Kidney epithelial cell (primary cell): Measurements from ENCODE around the gene KCNQ1. TPM values are rescaled to one million over a fixed set of nuclear protein-coding genes. Genes with fewer than 3 reads are reported as not detected.

Experiments
- DNase-seq: peaks from one replicate; pipeline ENCODE4 v3.0.0-alpha.2; 2010; ENCODE audit warnings: low read depth
- H3K27me3 ChIP-seq: 2 replicates; pipeline ENCODE4 v1.6.0; 2011; ENCODE audit warnings: low read length; ENCODE audit not compliant: control insufficient read depth, insufficient read depth
- H3K36me3 ChIP-seq: 2 replicates; pipeline ENCODE4 v1.5.1; 2011; ENCODE audit warnings: low read length; ENCODE audit not compliant: control insufficient read depth, insufficient read depth
- H3K4me3 ChIP-seq: 2 replicates; pipeline ENCODE4 v1.5.1; 2011; ENCODE audit warnings: low read depth, mild to moderate bottlenecking, control low read depth, low read length
- total RNA-seq: library from RNA; depleted of rRNA; stranded (reverse); fragments of >200 nt; gene quantifications from 2 replicates; pipeline ENCODE4 v1.2.3, GENCODE V29; 2015
- TF ChIP-seq, protein P1 (sequence below): IDR thresholded peaks from 2 replicates; pipeline ENCODE4 v1.5.1; 2011; ENCODE audit warnings: mild to moderate bottlenecking, moderate library complexity, low read length, control low read depth, inconsistent platforms; ENCODE audit not compliant: insufficient read depth, poor library complexity, severe bottlenecking

KCNQ1 gene
- total RNA-seq, 1 donor from 2014 or later: 2.3 TPM

DNA sequence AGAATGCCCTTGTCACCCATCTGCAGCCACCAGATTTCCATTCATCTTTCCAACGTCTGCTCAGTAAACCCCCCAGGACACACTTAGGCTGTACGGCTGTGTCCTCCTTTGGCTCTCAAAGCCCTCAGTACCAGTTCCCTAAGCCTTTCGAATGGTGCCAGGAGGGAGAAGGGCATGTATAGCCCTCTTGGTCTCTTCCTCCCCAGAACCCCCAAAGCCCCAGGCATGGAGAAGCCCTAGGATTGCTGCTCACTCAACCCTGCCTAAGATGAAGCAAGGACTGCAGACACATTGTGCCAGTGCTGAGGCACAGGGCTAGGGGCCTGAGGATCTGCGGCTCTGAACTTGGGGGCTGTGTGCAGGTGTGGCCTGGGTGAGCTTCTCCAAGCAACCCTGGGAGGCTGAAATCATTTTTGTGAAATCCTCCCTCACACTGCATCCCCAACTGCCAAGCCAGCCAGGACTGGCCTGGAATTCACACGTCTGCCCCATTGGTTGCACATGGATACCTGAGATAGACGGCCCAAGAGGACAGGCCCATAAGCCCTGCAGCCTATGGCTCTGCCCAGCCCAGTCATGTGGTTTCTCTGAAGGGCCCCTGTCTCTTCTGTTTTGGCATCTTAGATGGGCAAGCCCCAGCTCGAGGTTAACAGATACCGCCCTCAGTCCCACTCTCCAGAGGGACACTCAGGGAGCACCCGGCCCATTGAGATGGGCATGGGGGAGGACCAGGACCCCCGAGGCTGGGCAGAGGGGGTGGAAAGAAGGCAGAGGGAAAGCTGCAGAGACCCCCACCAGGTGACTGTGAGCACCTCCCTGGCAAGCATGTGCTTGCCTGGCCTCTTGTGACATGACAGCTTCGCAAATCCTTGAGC is 221.0 kb downstream of the KCNQ1 start:
- Histone ChIP-seq H3K4me3 (no peak overlapping the region), H3K36me3 (no peaks in the 10 kb centered on the region), H3K27me3 (no peaks in the 10 kb centered on the region)
- DNase-seq: no peak
- TF ChIP-seq, protein P1, sequence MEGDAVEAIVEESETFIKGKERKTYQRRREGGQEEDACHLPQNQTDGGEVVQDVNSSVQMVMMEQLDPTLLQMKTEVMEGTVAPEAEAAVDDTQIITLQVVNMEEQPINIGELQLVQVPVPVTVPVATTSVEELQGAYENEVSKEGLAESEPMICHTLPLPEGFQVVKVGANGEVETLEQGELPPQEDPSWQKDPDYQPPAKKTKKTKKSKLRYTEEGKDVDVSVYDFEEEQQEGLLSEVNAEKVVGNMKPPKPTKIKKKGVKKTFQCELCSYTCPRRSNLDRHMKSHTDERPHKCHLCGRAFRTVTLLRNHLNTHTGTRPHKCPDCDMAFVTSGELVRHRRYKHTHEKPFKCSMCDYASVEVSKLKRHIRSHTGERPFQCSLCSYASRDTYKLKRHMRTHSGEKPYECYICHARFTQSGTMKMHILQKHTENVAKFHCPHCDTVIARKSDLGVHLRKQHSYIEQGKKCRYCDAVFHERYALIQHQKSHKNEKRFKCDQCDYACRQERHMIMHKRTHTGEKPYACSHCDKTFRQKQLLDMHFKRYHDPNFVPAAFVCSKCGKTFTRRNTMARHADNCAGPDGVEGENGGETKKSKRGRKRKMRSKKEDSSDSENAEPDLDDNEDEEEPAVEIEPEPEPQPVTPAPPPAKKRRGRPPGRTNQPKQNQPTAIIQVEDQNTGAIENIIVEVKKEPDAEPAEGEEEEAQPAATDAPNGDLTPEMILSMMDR: no peak

GRCh38 chr11:2666401-2666741 is 221.6 kb downstream of the KCNQ1 start:
- DNase-seq: no peak
- H3K27me3 ChIP-seq: no peaks in the 10 kb centered on the region
- H3K4me3 ChIP-seq: no peak overlapping the region
- TF ChIP-seq, protein P1: no peak
- H3K36me3 ChIP-seq: no peaks in the 10 kb centered on the region

DNA sequence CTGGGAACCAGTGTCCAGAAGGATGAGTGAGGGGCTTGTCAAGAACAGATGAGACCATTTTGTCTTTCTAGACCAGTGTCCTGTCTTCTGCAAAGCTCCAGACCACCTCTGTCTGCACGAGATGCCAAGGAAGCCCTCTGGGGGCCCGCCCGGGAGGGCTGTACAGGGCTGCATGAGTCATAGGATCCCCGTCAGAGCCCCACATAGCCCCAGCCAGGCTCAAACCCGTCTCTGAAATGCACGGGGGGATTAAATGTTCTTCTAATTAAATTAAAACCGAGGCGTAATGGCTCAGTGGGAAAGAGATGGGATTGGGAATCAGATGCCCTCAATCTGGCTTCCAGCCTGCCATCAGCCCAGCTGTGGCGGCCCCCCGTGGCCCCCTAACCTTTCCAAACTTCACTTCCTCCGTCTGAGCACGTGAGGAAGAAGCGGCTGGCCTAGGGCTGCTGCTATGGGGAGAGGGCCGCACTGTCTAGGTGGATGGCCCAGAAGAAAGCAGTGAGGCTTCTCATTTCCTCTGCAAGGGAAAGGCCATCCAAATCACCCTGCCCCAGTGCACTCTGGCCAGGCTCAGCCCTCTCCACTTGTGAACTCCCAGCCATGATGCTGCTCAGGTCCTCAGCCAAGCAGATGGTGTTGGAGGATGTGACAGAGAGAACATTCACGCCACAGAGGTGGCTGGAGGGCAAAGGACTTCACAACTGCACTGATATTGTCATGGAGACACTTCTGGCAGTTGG is 222.2 kb downstream of the KCNQ1 start:
- DNase-seq: no peak
- TF ChIP-seq, protein P1: no peak
- H3K36me3 ChIP-seq: no peaks in the 10 kb centered on the region
- H3K4me3 ChIP-seq: no peak overlapping the region
- no peaks in the 10 kb centered on the region for H3K27me3 ChIP-seq

DNA sequence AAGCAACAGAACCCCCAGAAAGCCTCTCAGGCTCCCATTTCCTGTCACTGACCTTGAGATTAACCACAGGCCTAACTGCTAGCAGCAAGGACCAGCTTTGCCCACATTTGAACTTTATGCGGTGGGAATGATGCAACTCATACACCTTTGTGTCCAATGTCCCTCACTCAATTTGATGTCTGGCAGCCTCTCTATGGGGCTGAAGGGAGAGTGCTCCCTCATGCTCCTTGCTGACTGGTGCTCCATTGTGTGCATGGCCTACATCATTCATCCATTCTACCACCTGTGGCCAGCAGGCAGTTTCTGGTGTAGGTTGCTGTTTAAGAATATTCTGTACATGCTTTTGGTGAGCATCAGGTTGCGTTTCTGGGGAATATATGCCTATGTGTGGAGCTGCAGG is 223.1 kb downstream of the KCNQ1 start:
- no peaks in the 10 kb centered on the region for H3K36me3 ChIP-seq
- no peak overlapping the region for H3K4me3 ChIP-seq
- TF ChIP-seq, protein P1: no peak
- DNase-seq: no peak
- H3K27me3 ChIP-seq: no peaks in the 10 kb centered on the region

GRCh38 chr11:2668876-2669275 is 224.1 kb downstream of the KCNQ1 start:
- Histone ChIP-seq H3K27me3 (no peaks in the 10 kb centered on the region), H3K36me3 (no peaks in the 10 kb centered on the region), H3K4me3 (no peak overlapping the region)
- TF ChIP-seq, protein P1: no peak
- DNase-seq: no peak
